GM12892 (cell line): ENCODE data around the gene TNNC2.
A peak's percentile ranks its signal among the peaks of the same experiment; 100 is the strongest.
"Not testable (repeated sequence)": the region's sequence is repeated elsewhere in the genome, so short reads cannot be mapped to it uniquely, and the experiment has no call there.

Experiments
- DNase-seq: peaks from one replicate; pipeline ENCODE4 v3.0.0; 2011; ENCODE audit not compliant: insufficient read length
- FAIRE-seq: peaks from 2 replicates; lab custom pipeline; 2011; peaks lifted over from hg19 to GRCh38; lab: Jason Lieb, UNC
- POLR2A ChIP-seq: IDR thresholded peaks from 2 replicates; pipeline ENCODE4 v1.6.1; 2011; ENCODE audit warnings: low read depth, low read length, control low read depth
- POLR2AphosphoS5 ChIP-seq: IDR thresholded peaks from 2 replicates; pipeline ENCODE4 v1.6.1; 2011; ENCODE audit warnings: low read depth, low read length, control low read depth
- TAF1 ChIP-seq: IDR thresholded peaks from 2 replicates; pipeline ENCODE4 v1.6.1; 2011; ENCODE audit warnings: low read depth, mild to moderate bottlenecking, control low read depth, low read length, borderline replicate concordance

Gene TNNC2

GRCh38 chr20:45814314-45814713 is 12.8 kb downstream of the TNNC2 start:
- DNase-seq = no peak
- TF ChIP-seq POLR2A (no peak), TAF1 (no peak), POLR2AphosphoS5 (no peak)
- no peak for FAIRE-seq

- FAIRE-seq = no peak
Observed at GRCh38 chr20:45813489-45813888, 13.6 kb downstream of the TNNC2 start.

GRCh38 chr20:45813006-45813340 is 14.1 kb downstream of the TNNC2 start:
- FAIRE-seq = no peak
- TF ChIP-seq TAF1 = no peak
- no peak for DNase-seq

More at GRCh38 chr20:45813489-45813888, 13.6 kb downstream of the TNNC2 start:
- no peak for TF ChIP-seq POLR2A
- no peak for TF ChIP-seq POLR2AphosphoS5
- no peak for TF ChIP-seq TAF1
- no peak for DNase-seq

- TF ChIP-seq POLR2A (peak; percentile 50; the same call in 1 of the 2 replicates), TAF1 (0 out of 2 replicates have a peak, but pooled peaks have one; percentile 33), POLR2AphosphoS5 (peak; percentile 47; the same call in 1 of the 2 replicates)
- DNase-seq (peak; percentile 97), FAIRE-seq (peak; percentile 92)
Observed at GRCh38 chr20:45812157-45813005, 14.7 kb downstream of the TNNC2 start, which contains the start of gene UBE2C. Gene UBE2C, plus strand, starts transcription at chr20:45812644. Its CDS starts 52 bp downstream, at chr20:45812696.

- TF ChIP-seq POLR2A (no peak), TAF1 (no peak), POLR2AphosphoS5 (no peak)
- no peak for FAIRE-seq
- no peak for DNase-seq
Observed at GRCh38 chr20:45810191-45810970, 16.7 kb downstream of the TNNC2 start.

GRCh38 chr20:45801851-45802250 is 25.3 kb downstream of the TNNC2 start:
- DNase-seq = no peak
- TF ChIP-seq TAF1 (no peak), POLR2AphosphoS5 (no peak), POLR2A (no peak)
- FAIRE-seq = no peak

- peak; percentile 74 for FAIRE-seq
- DNase-seq = peak; percentile 43
- no peak for TF ChIP-seq POLR2AphosphoS5
- no peak for TF ChIP-seq TAF1
- TF ChIP-seq POLR2A = no peak
Observed at GRCh38 chr20:45798935-45799642, 28.0 kb downstream of the TNNC2 start.

- DNase-seq, FAIRE-seq: not testable (repeated sequence)
Observed at GRCh38 chr20:45797955-45798354, 29.2 kb downstream of the TNNC2 start.

GRCh38 chr20:45797510-45797909 is 29.6 kb downstream of the TNNC2 start:
- FAIRE-seq, DNase-seq: not testable (repeated sequence)

- no peak for FAIRE-seq
- TF ChIP-seq POLR2AphosphoS5 (no peak), POLR2A (no peak), TAF1 (no peak)
- no peak for DNase-seq
Observed at GRCh38 chr20:45796337-45797065, 30.6 kb downstream of the TNNC2 start.

GRCh38 chr20:45792317-45793118 is 34.6 kb downstream of the TNNC2 start:
- TF ChIP-seq TAF1 (no peak), POLR2AphosphoS5 (no peak), POLR2A (no peak)
- DNase-seq (no peak), FAIRE-seq (no peak)
